ENCODE data around the gene ELK4. TPM values are rescaled to one million over a fixed set of nuclear protein-coding genes. Genes with fewer than 3 reads are reported as not detected.

Gene ELK4
- total and polyA plus RNA-seq, 2 donors (not counting 3 experiments of a cell fraction or from before 2014, with no cell fraction given): 8.7 to 107 TPM

- Histone ChIP-seq H3K9me3 (replicated peaks; ENCODE audit: control insufficient read depth, insufficient read depth, low read length) (no peaks in the 10 kb centered on the region), H3K79me2 (ENCODE audit: control insufficient read depth, insufficient read depth, low read length) (peaks cover 62% of the 10 kb centered on the region), H3K27ac (ENCODE audit: insufficient read depth, low read depth, low read length) (no peak overlapping the region), H3K9me1 (replicated peaks; ENCODE audit: control insufficient read depth, extremely low read depth, insufficient read depth, low read length) (no peaks in the 10 kb centered on the region), H3K4me3 (replicated peaks in 1 of 3; ENCODE audit: insufficient read depth in 1 of 3, low read depth in 1 of 3, low read length in 3 of 3) (no peak overlapping the region), H3K4me1 (ENCODE audit: control insufficient read depth, extremely low read depth, insufficient read depth, low read length) (peaks cover 3% of the 10 kb centered on the region), H3K4me2 (ENCODE audit: insufficient read depth, low read length) (no peak overlapping the region), H3K27me3 (ENCODE audit: control insufficient read depth in 2 of 2, insufficient read depth in 2 of 2, low read length in 2 of 2) (no peaks in the 10 kb centered on the region), H3K9ac (replicated peaks; ENCODE audit: extremely low read depth, insufficient read depth, low read length) (no peak overlapping the region), H3K36me3 (ENCODE audit: control insufficient read depth in 2 of 2, extremely low read depth in 1 of 2, insufficient read depth in 2 of 2, low read length in 2 of 2) (peaks cover 14 to 22% of the 10 kb centered on the region in 2 experiments), H2AFZ (ENCODE audit: low read depth, low read length) (no peak overlapping the region), H4K20me1 (replicated peaks; ENCODE audit: control insufficient read depth, extremely low read depth, insufficient read depth, low read length) (no peaks in the 10 kb centered on the region)
- FAIRE-seq (no peak), DNase-seq (ENCODE audit: low read depth, low spot score) (no peak)
- dilution Hi-C loops (cut with MboI; ENCODE audit: extremely low pct_ligation_motif_present, low sequenced_read_pairs): no loop called here
- ChIA-PET CTCF (interaction anchor here (1.0 to 1.4 kb wide), 2 partner anchors 11 to 31 kb away, joined by 6 read pairs; no protein-coding TSS in a partner anchor), POLR2A (no interaction called here)
- intact Hi-C loops (cut with micrococcal nuclease): no loop called here
- TF ChIP-seq POLR2A (IDR thresholded peaks at IDR 0.05; ENCODE audit: low read depth, low read length) (no peak), GATA2 (IDR thresholded peaks at IDR 0.05; ENCODE audit: insufficient read depth, insufficient read length, low read depth, low read length) (no peak)
- no TSS peak for BruUV-seq (replicated peaks)
These were observed 8.2 kb downstream of the ELK4 start for GRCh38 chr1:205623646-205624045.

GRCh38 chr1:205620269-205620668 lies 11.5 kb downstream of the ELK4 start:
- Histone ChIP-seq H3K27ac (ENCODE audit: insufficient read depth, low read depth, low read length) (no peak overlapping the region), H3K4me3 (replicated peaks in 1 of 3; ENCODE audit: insufficient read depth in 1 of 3, low read depth in 1 of 3, low read length in 3 of 3) (no peak overlapping the region), H3K36me3 (ENCODE audit: control insufficient read depth in 2 of 2, extremely low read depth in 1 of 2, insufficient read depth in 2 of 2, low read length in 2 of 2) (peaks cover 24 to 29% of the 10 kb centered on the region in 2 experiments), H3K9me1 (replicated peaks; ENCODE audit: control insufficient read depth, extremely low read depth, insufficient read depth, low read length) (no peaks in the 10 kb centered on the region), H3K9ac (replicated peaks; ENCODE audit: extremely low read depth, insufficient read depth, low read length) (no peak overlapping the region), H3K4me2 (ENCODE audit: insufficient read depth, low read length) (no peak overlapping the region), H3K27me3 (ENCODE audit: control insufficient read depth in 2 of 2, insufficient read depth in 2 of 2, low read length in 2 of 2) (no peaks in the 10 kb centered on the region), H3K4me1 (ENCODE audit: control insufficient read depth, extremely low read depth, insufficient read depth, low read length) (peaks cover 2% of the 10 kb centered on the region), H3K79me2 (ENCODE audit: control insufficient read depth, insufficient read depth, low read length) (peaks cover 37% of the 10 kb centered on the region), H3K9me3 (replicated peaks; ENCODE audit: control insufficient read depth, insufficient read depth, low read length) (no peaks in the 10 kb centered on the region), H4K20me1 (replicated peaks; ENCODE audit: control insufficient read depth, extremely low read depth, insufficient read depth, low read length) (no peaks in the 10 kb centered on the region), H2AFZ (ENCODE audit: low read depth, low read length) (no peak overlapping the region)
- intact Hi-C loops (cut with micrococcal nuclease): no loop called here
- POLR2A ChIA-PET: no interaction called here
- BruUV-seq (replicated peaks): TSS peak; percentile 20
- CTCF ChIA-PET: interaction anchor here (1.2 to 2.2 kb wide), 2 partner anchors 19 to 38 kb away, joined by 3 to 5 read pairs; no protein-coding TSS in a partner anchor
- FAIRE-seq (no peak), DNase-seq (ENCODE audit: low read depth, low spot score) (no peak)
- dilution Hi-C loops (cut with MboI; ENCODE audit: extremely low pct_ligation_motif_present, low sequenced_read_pairs): no loop called here
- TF ChIP-seq MAX (IDR thresholded peaks at IDR 0.05; ENCODE audit: insufficient read depth, insufficient read length) (no peak), MYC (IDR thresholded peaks at IDR 0.05; ENCODE audit: low read depth, low read length) (no peak), CTCF (IDR thresholded peaks at IDR 0.05; ENCODE audit: extremely low read depth in 1 of 2, insufficient read depth in 1 of 2, low read depth in 1 of 2, low read length in 2 of 2) (no peak), POLR2A (IDR thresholded peaks at IDR 0.05; ENCODE audit: low read depth, low read length) (no peak), GATA2 (IDR thresholded peaks at IDR 0.05; ENCODE audit: insufficient read depth, insufficient read length, low read depth, low read length) (no peak), JUN (IDR thresholded peaks at IDR 0.05; ENCODE audit: borderline replicate concordance, insufficient read depth, insufficient read length, low read depth) (no peak), EZH2 (IDR thresholded peaks at IDR 0.05; ENCODE audit: borderline replicate concordance, low read depth, low read length, severe bottlenecking) (no peak), FOS (IDR thresholded peaks at IDR 0.05; ENCODE audit: borderline replicate concordance, insufficient read depth, low read length) (no peak), POLR2AphosphoS5 (IDR thresholded peaks at IDR 0.05; ENCODE audit: insufficient read depth, low read depth, low read length) (no peak)
